22Rv1 (cell line): Measurements from ENCODE around the gene PCDHGB2.

ENCODE experiments used
- CTCF ChIP-seq: fragments of 450-650 bp; IDR thresholded peaks from 2 replicates; pipeline ENCODE4 v1.5.1; 2017; ENCODE audit warnings: mild to moderate bottlenecking
- ZFX ChIP-seq: fragments of 450-650 bp; IDR thresholded peaks from 2 replicates; pipeline ENCODE4 v1.6.1; 2017; ENCODE audit warnings: antibody characterized with exemption, borderline replicate concordance

DNA sequence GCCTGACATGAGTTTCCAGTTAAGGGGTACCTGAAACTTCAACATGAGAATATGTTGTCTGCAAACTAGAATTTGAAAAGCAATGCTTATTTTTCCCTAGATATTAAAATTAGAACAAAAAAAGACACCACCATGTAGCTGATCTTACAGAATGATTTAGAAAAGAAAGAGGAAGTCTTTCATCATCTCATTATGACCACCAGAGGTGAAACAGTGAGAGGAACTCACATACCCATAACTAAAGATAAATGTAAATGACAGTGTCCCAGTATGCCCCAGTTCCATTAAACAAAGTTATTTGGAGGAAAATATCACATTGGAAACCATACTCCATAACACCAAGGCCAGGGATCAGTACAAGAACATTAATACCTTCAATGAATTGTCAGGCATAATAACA lies 46.1 kb upstream of the PCDHGB2 start:
- no peak for TF ChIP-seq CTCF
- TF ChIP-seq ZFX, result no peak
